Esophagus squamous epithelium (tissue), 4 donors: ENCODE data around the gene DOK6.

Experiments used
- CTCF ChIP-seq, 6 experiments: fragments of 450-650 bp in 4 of 6; fragments of 200-600 bp in 2 of 6; sonication (generic) in 2 of 6; IDR thresholded peaks; one replicate each; pipeline ENCODE4 v1.5.1; 2016 to 2019; ENCODE audit warnings: antibody characterized with exemption in 6 of 6, mild to moderate bottlenecking in 4 of 6, moderate library complexity in 4 of 6
- POLR2A ChIP-seq, 4 donors: fragments of 450-650 bp; IDR thresholded peaks; one replicate each; pipeline ENCODE4 v1.6.1; 2017; ENCODE audit warnings: antibody characterized with exemption in 4 of 4, mild to moderate bottlenecking in 4 of 4, moderate library complexity in 3 of 4

- no peak for TF ChIP-seq POLR2A (IDR thresholded peaks at IDR 0.05)
- TF ChIP-seq CTCF (IDR thresholded peaks at IDR 0.05), result no peak
Measured at GRCh38 chr18:69659142-69659651, 258.5 kb downstream of the DOK6 start.
